Karpas-422 (cell line): ENCODE data around the gene PI4K2B. TPM values are rescaled to one million over a fixed set of nuclear protein-coding genes. Genes with fewer than 3 reads are reported as not detected.
"Not testable (repeated sequence)": the region's sequence is repeated elsewhere in the genome, so short reads cannot be mapped to it uniquely, and the experiment has no call there.

Experiments
- DNase-seq: peaks from one replicate; pipeline ENCODE4 v3.0.0-alpha.2; 2015
- H2AFZ ChIP-seq: fragments of 200-600 bp; sonication (generic); 2 replicates; pipeline ENCODE4 v1.6.1; 2014; ENCODE audit warnings: antibody characterized with exemption, low read length, mixed read lengths
- H3K27ac ChIP-seq: fragments of 200-600 bp; sonication (generic); 2 replicates; pipeline ENCODE4 v1.5.1; 2014; ENCODE audit warnings: mild to moderate bottlenecking, low read length, moderate library complexity
- H3K27me3 ChIP-seq: fragments of 200-600 bp; sonication (generic); 2 replicates; pipeline ENCODE4 v1.6.1; 2014; ENCODE audit warnings: low read length, mixed read lengths
- H3K36me3 ChIP-seq: fragments of 200-600 bp; sonication (generic); 2 replicates; pipeline ENCODE4 v1.6.1; 2014; ENCODE audit warnings: low read length, mixed read lengths; ENCODE audit not compliant: insufficient read depth
- H3K4me1 ChIP-seq: fragments of 200-600 bp; sonication (generic); 2 replicates; pipeline ENCODE4 v1.6.1; 2014; ENCODE audit warnings: mild to moderate bottlenecking, low read length, mixed read lengths
- H3K4me2 ChIP-seq: fragments of 200-600 bp; sonication (generic); 2 replicates; pipeline ENCODE4 v1.6.1; 2014; ENCODE audit warnings: low read length, low read depth, mild to moderate bottlenecking; ENCODE audit not compliant: poor library complexity, severe bottlenecking
- H3K4me3 ChIP-seq: fragments of 200-600 bp; sonication (generic); 2 replicates; pipeline ENCODE4 v1.5.1; 2014; ENCODE audit warnings: mild to moderate bottlenecking, antibody characterized with exemption, low read length, mixed read lengths
- H3K79me2 ChIP-seq: fragments of 200-600 bp; sonication (generic); 2 replicates; pipeline ENCODE4 v1.6.1; 2014; ENCODE audit warnings: mild to moderate bottlenecking, low read length, mixed read lengths
- H3K9ac ChIP-seq: fragments of 200-600 bp; sonication (generic); 2 replicates; pipeline ENCODE4 v1.6.0; 2014; ENCODE audit warnings: low read length
- H3K9me2 ChIP-seq: fragments of 200-600 bp; sonication (generic), shearing (Covaris generic); replicated peaks from 2 replicates; pipeline ENCODE4 v1.6.0; 2014; ENCODE audit warnings: mild to moderate bottlenecking, low read length, moderate library complexity; ENCODE audit not compliant: insufficient read depth
- H3K9me3 ChIP-seq: fragments of 300-700, 200-600 bp; sonication (generic); 2 replicates; pipeline ENCODE4 v1.6.1; 2014; ENCODE audit warnings: low read length, mixed read lengths
- H4K20me1 ChIP-seq: fragments of 200-600 bp; sonication (generic); 2 replicates; pipeline ENCODE4 v1.6.1; 2014; ENCODE audit warnings: mild to moderate bottlenecking, antibody characterized with exemption, low read length, low read depth; ENCODE audit not compliant: insufficient read depth
- small RNA-seq: library from RNA; depleted of rRNA; stranded (forward); fragments of <200 nt; gene quantifications from one replicate; pipeline ENCODE3, GENCODE V24; 2014
- total RNA-seq: library from RNA; depleted of rRNA; stranded (reverse); fragments of >200 nt; shearing (Covaris generic); gene quantifications from 2 replicates; pipeline ENCODE4 v1.2.3, GENCODE V29; 2014; ENCODE audit warnings: low replicate concordance; rRNA removed

The PI4K2B gene
- total RNA-seq, 1 experiment from 2014 or later, result 38.4 TPM

DNA sequence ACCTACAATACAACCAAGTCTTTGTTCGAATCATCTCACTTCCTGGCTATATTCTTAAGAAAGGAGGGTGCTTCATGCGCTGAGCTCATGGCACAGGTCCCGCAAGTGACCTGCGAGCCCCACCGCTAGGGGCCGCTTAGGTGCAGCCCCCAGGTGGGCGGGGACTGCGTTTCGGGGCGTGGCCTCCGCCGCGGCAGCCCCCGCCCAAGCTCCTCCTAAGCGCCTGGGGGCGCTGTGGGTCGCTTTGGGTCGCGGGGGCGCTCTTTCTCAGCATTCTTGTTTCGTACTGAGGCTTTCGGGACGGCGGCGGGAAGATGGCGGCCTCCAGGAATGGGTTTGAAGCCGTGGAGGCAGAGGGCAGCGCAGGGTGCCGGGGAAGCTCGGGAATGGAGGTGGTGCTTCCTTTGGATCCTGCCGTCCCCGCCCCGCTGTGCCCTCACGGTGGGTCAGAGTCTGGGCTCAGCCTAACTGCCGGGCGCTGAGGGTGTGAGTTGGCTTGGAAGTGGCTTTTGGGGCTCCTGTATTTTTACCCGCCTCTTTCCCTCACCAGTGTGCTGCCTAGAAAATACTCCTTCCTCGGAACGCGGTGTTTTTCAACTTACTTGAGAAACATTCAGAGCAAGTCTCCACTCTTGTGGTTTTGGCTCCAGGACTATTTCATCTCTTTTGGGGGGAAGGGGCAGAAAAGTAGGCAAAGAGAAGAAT lies 78.8 kb downstream of the PI4K2B start, which contains the start of gene ZCCHC4:
ZCCHC4 (plus strand) TSS at position 279 of the 705 bp plus-strand sequence; CDS start at position 315, 36 bp downstream.
- H3K4me1 ChIP-seq, result peaks cover 27% of the 10 kb centered on the region
- H3K9ac ChIP-seq, result peak within 1 kb of the TSS; percentile 82
- peak within 1 kb of the TSS; percentile 92 for H3K4me3 ChIP-seq
- no peaks in the 10 kb centered on the region for H3K9me2 ChIP-seq
- peaks cover 25% of the 10 kb centered on the region for H3K79me2 ChIP-seq
- no peak within 1 kb of the TSS for H3K27ac ChIP-seq
- no peaks in the 10 kb centered on the region; the same call in 1 of the 2 replicates for H3K36me3 ChIP-seq
- no peaks in the 10 kb centered on the region for H3K9me3 ChIP-seq
- peak within 1 kb of the TSS; percentile 81 for H3K4me2 ChIP-seq
- H2AFZ ChIP-seq, result peak within 1 kb of the TSS; percentile 58
- peak; percentile 96 for DNase-seq
- H3K27me3 ChIP-seq, result no peaks in the 10 kb centered on the region
- H4K20me1 ChIP-seq, result no peaks in the 10 kb centered on the region

DNA sequence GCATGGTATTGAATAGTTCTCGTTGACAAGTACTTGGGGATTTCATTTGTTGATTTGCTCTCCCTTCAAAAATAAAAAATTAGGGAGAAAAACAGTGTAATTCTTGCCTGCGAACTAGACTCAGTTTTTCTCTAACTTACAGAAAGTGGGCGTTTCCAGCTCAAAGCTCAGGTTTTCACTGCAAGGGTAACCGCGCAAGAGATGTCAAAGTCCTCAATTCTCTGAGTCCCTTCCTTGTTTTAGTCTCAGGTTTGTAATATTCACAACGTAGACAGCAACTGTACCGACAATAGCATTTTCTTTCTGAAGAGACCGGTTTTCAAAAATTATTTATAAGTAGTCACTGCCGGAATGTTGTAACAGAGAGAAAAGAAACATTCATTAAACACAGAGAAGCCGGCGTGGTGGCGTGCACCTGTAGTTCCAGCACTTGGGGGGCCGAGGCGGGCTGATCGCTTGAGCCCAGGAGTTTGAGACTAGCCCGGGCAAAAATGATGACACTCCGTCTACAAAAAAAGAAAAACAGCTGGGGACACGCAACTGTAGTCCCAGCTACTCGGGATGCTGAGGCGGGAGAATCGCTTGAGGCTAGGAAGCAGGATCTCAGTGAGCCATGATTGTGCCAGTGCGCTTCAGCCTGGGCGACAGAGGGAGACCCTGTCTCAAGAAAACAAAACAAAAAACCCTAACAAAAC lies 79.5 kb downstream of the PI4K2B start:
- H3K4me2 ChIP-seq, result peak overlapping the region; percentile 81
- H3K79me2 ChIP-seq, result peaks cover 29% of the 10 kb centered on the region
- DNase-seq, result peak; percentile 66
- H3K4me3 ChIP-seq, result peak overlapping the region; percentile 92
- no peaks in the 10 kb centered on the region for H3K27me3 ChIP-seq
- H4K20me1 ChIP-seq, result no peaks in the 10 kb centered on the region
- H3K27ac ChIP-seq, result no peak overlapping the region
- H3K9ac ChIP-seq, result peak overlapping the region; percentile 82
- H2AFZ ChIP-seq, result peak overlapping the region; percentile 58
- H3K36me3 ChIP-seq, result no peaks in the 10 kb centered on the region; the same call in 1 of the 2 replicates
- H3K9me3 ChIP-seq, result no peaks in the 10 kb centered on the region
- no peaks in the 10 kb centered on the region for H3K9me2 ChIP-seq
- H3K4me1 ChIP-seq, result peaks cover 27% of the 10 kb centered on the region

DNA sequence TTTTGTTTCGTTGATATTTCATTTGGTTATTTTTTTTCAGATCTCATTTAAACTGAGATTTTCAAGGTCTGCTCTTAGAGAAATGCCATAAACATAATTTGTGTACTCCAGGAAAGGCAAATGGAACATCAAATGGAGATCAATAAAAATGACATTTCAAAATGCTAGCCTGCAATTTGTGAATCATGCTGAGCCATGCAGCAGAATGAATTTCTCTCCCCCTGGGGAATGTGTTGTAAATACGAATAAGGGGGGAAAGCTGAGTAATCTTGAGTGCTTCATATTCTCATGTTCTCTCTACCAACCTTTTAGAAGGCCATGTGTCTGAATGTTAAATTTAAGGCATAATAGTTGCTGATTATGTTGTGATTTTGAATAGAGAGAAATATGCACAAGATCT lies 86.5 kb downstream of the PI4K2B start:
- Histone ChIP-seq H3K27me3 (no peaks in the 10 kb centered on the region), H3K4me1 (no peaks in the 10 kb centered on the region), H3K27ac (no peak overlapping the region), H3K36me3 (peaks cover 6% of the 10 kb centered on the region; the same call in 1 of the 2 replicates), H3K9me2 (no peaks in the 10 kb centered on the region), H2AFZ (no peak overlapping the region), H3K9me3 (no peaks in the 10 kb centered on the region), H4K20me1 (no peaks in the 10 kb centered on the region), H3K79me2 (peaks cover 12% of the 10 kb centered on the region), H3K4me2 (no peak overlapping the region), H3K4me3 (no peak overlapping the region), H3K9ac (no peak overlapping the region)
- no peak for DNase-seq

DNA sequence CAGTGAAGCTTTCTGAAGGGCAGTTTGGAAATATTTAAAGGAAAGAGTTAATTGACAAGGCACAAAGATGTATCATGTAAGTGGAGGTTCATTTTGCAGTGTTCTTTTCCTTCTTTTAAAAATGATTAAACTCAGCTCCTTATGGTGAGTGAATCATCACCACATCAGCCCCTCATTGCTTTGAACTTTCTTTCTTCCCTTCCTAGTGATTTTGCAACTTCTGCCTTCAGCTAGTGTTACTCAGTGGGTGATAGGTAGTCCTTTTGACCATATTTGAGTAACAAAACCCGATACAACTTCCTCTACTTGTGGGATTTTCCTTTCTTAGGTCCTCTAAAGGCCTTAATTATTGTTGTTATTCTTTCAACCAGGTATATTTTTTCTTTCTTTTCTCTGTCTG lies 86.9 kb downstream of the PI4K2B start:
- Histone ChIP-seq H3K27me3 (no peaks in the 10 kb centered on the region), H3K9ac (no peak overlapping the region), H3K27ac (no peak overlapping the region), H3K9me2 (no peaks in the 10 kb centered on the region), H3K9me3 (no peaks in the 10 kb centered on the region), H4K20me1 (no peaks in the 10 kb centered on the region), H2AFZ (no peak overlapping the region), H3K36me3 (peaks cover 6% of the 10 kb centered on the region; the same call in 1 of the 2 replicates), H3K4me3 (no peak overlapping the region), H3K4me1 (no peaks in the 10 kb centered on the region), H3K4me2 (no peak overlapping the region), H3K79me2 (peaks cover 13% of the 10 kb centered on the region)
- no peak for DNase-seq

DNA sequence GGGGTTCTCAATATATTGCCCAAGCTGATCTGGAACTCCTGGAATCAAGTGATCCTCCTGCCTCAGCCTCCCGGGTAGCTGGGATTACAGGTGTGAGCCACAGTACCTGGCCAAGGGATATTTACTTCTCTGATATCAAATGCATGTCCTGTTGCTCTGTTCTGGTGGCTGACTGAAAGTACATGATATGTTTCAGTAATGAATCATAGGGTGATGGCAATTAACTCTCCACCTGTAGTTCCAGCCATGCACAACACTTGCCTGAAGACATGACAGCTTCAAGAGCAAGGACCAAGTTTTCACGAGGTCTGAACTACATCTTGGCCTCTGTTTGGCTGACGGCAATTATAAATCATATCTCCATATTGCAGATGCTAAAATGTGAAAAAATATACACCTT lies 87.9 kb downstream of the PI4K2B start:
- Histone ChIP-seq H3K4me3 (no peak overlapping the region), H3K27me3 (no peaks in the 10 kb centered on the region), H3K4me1 (no peaks in the 10 kb centered on the region), H2AFZ (no peak overlapping the region), H3K9ac (no peak overlapping the region), H3K9me3 (no peaks in the 10 kb centered on the region), H3K27ac (no peak overlapping the region), H3K4me2 (no peak overlapping the region), H3K9me2 (no peaks in the 10 kb centered on the region), H3K36me3 (peaks cover 6% of the 10 kb centered on the region; the same call in 1 of the 2 replicates), H3K79me2 (peaks cover 19% of the 10 kb centered on the region), H4K20me1 (no peaks in the 10 kb centered on the region)
- no peak for DNase-seq

DNA sequence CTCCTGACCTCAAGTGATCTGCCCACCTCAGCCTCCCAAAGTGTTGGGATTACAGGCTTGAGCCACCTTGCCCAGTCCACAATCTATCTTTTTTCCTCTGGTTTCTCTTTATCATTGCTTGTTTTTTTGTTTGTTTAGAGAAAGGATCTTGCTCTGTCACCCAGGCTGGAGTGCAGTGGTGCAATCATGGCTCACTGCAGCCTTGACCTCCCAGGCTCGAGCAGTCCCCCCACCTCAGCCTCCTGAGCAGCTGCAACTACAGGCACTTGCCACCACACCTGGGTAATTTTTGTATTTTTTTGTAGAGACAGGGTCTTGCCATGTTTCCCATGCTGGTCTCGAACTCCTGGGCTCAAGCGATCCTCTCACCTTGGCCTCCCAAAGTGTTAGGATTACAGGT lies 94.6 kb downstream of the PI4K2B start:
- H3K9me3 ChIP-seq, H3K4me1 ChIP-seq, H4K20me1 ChIP-seq, H3K9me2 ChIP-seq, H3K4me3 ChIP-seq, H3K36me3 ChIP-seq, H3K9ac ChIP-seq, H2AFZ ChIP-seq, H3K27ac ChIP-seq, H3K4me2 ChIP-seq, DNase-seq, H3K27me3 ChIP-seq: not testable (repeated sequence)
- peaks cover 31% of the 10 kb centered on the region for H3K79me2 ChIP-seq

Small RNA genes within 50 kb of the gene (small RNA-seq; reads per million reads assigned to genes)
- not detected for gene RF00004

Other genes with a start within 250 kb of the PI4K2B start
- not detected in 2 replicates for gene LGI2, start 203.1 kb upstream of the PI4K2B start, total RNA-seq
- gene SEPSECS, start 73.6 kb upstream of the PI4K2B start, total RNA-seq, result 6.3 and 11.1 TPM in 2 replicates
- gene ZCCHC4, start 78.7 kb downstream of the PI4K2B start, total RNA-seq, result 11.2 and 11.7 TPM in 2 replicates
- gene ANAPC4, start 143.2 kb downstream of the PI4K2B start, total RNA-seq, result 57.6 and 75.7 TPM in 2 replicates